HepG2 (cell line): Measurements from ENCODE around the gene TMEM238. TPM values are rescaled to one million over a fixed set of nuclear protein-coding genes. Genes with fewer than 3 reads are reported as not detected.

ENCODE experiments used
- ATAD3A ChIP-seq: sonication (generic); formaldehyde crosslinking; IDR thresholded peaks from 2 replicates; pipeline ENCODE4 v1.4.0; 2020; ENCODE audit warnings: missing genetic modification reagents
- BORCS8-MEF2B ChIP-seq: sonication (generic); formaldehyde crosslinking; IDR thresholded peaks from 2 replicates; pipeline ENCODE4 v1.8.0; 2022; ENCODE audit warnings: mild to moderate bottlenecking, missing genetic modification reagents
- HCFC1 ChIP-seq: fragments of 150-350 bp; IDR thresholded peaks from 2 replicates; pipeline ENCODE4 v1.6.1; 2014; ENCODE audit warnings: low read depth, low read length
- HIVEP1 ChIP-seq: sonication (generic); formaldehyde crosslinking; IDR thresholded peaks from 2 replicates; pipeline ENCODE4 v1.4.0; 2020; ENCODE audit warnings: mild to moderate bottlenecking, missing genetic modification reagents
- MATR3 ChIP-seq: sonication (generic); formaldehyde crosslinking; IDR thresholded peaks from 2 replicates; pipeline ENCODE4 v1.4.0; 2020; ENCODE audit warnings: missing genetic modification reagents
- MIER2 ChIP-seq: IDR thresholded peaks from 2 replicates; pipeline ENCODE4 v1.6.1; 2016; ENCODE audit warnings: missing biosample characterization, missing genetic modification reagents
- MXD4 ChIP-seq: IDR thresholded peaks from 2 replicates; pipeline ENCODE4 v1.6.1; 2016; ENCODE audit warnings: mild to moderate bottlenecking, missing biosample characterization, missing genetic modification reagents
- POLR2A ChIP-seq, 2 experiments: IDR thresholded peaks; 2 replicates each; pipeline ENCODE4 v1.6.1; 2011; ENCODE audit warnings: low read depth in 2 of 2, low read length in 2 of 2, mild to moderate bottlenecking in 1 of 2, moderate library complexity in 1 of 2; ENCODE audit not compliant: insufficient read depth in 1 of 2
- SP140L ChIP-seq: sonication (generic); formaldehyde crosslinking; IDR thresholded peaks from 2 replicates; pipeline ENCODE4 v1.4.0; 2020; ENCODE audit warnings: missing genetic modification reagents, borderline replicate concordance
- TBX3 ChIP-seq: fragments of 450-650 bp; IDR thresholded peaks from 2 replicates; pipeline ENCODE4 v1.6.1; 2017; ENCODE audit warnings: antibody characterized with exemption, mild to moderate bottlenecking, inconsistent platforms, borderline replicate concordance
- ZNF205 ChIP-seq: IDR thresholded peaks from 2 replicates; pipeline ENCODE4 v1.6.1; 2018; ENCODE audit warnings: missing biosample characterization, missing genetic modification reagents
- ZNF207 ChIP-seq: fragments of 450-650 bp; IDR thresholded peaks from 2 replicates; pipeline ENCODE4 v1.6.1; 2016; ENCODE audit warnings: antibody characterized with exemption, borderline replicate concordance
- ZNF253 ChIP-seq: sonication (generic); formaldehyde crosslinking; IDR thresholded peaks from 2 replicates; pipeline ENCODE4 v1.8.0; 2022; ENCODE audit warnings: mild to moderate bottlenecking, missing genetic modification reagents, borderline replicate concordance
- ZNF274 ChIP-seq: sonication (generic); formaldehyde crosslinking; IDR thresholded peaks from 2 replicates; pipeline ENCODE4 v1.5.1; 2020; ENCODE audit warnings: mild to moderate bottlenecking, missing genetic modification reagents
- ZNF335 ChIP-seq: sonication (generic); formaldehyde crosslinking; IDR thresholded peaks from 2 replicates; pipeline ENCODE4 v1.4.0; 2020; ENCODE audit warnings: missing genetic modification reagents
- ZNF660 ChIP-seq: sonication (generic); formaldehyde crosslinking; IDR thresholded peaks from 2 replicates; pipeline ENCODE4 v1.5.1; 2020; ENCODE audit warnings: mild to moderate bottlenecking, low read depth, missing genetic modification reagents, borderline replicate concordance
- ZSCAN21 ChIP-seq: sonication (generic); formaldehyde crosslinking; IDR thresholded peaks from 2 replicates; pipeline ENCODE4 v1.8.0; 2022; ENCODE audit warnings: mild to moderate bottlenecking, missing genetic modification reagents, moderate library complexity, borderline replicate concordance
- polyA plus RNA-seq, 8 experiments: library from polyadenylated mRNA; depleted of rRNA in 3 of 8; stranded (reverse) in 7 of 8; unstranded in 1 of 8; fragments of >200 nt; fragmentation: Illumina TruSeq in 4 of 8; extraction: Trizol in 4 of 8; gene quantifications; 2 replicates each; pipeline versions ENCODE4 v1.2.1 to v1.2.3, GENCODE V29; 2011 to 2016; ENCODE audit warnings: low read depth in 4 of 8, missing spikeins in 1 of 8, mixed read lengths in 1 of 8; ENCODE audit not compliant: insufficient read depth in 1 of 8
- total RNA-seq, 5 experiments: library from RNA; depleted of rRNA; stranded (reverse); fragments of >200 nt; fragmentation: Illumina TruSeq; extraction: Trizol; gene quantifications; 2 replicates each; pipeline ENCODE4 v1.2.3, GENCODE V29; 2016; ENCODE audit warnings: low read depth in 1 of 5
- TF ChIP-seq, protein P1 (sequence below): sonication (generic); formaldehyde crosslinking; IDR thresholded peaks from 2 replicates; pipeline ENCODE4 v1.5.0; 2020; ENCODE audit warnings: missing genetic modification reagents
- TF ChIP-seq, protein P2 (sequence below): sonication (generic); formaldehyde crosslinking; IDR thresholded peaks from 2 replicates; pipeline ENCODE4 v1.5.0; 2020; ENCODE audit warnings: mild to moderate bottlenecking, missing genetic modification reagents
- TF ChIP-seq, protein P3 (sequence below): IDR thresholded peaks from 2 replicates; pipeline ENCODE4 v1.4.0; 2020; ENCODE audit warnings: mild to moderate bottlenecking, missing genetic modification reagents
- TF ChIP-seq, protein P4 (sequence below): IDR thresholded peaks from 2 replicates; pipeline ENCODE4 v1.6.1; 2012; ENCODE audit warnings: inconsistent platforms
- TF ChIP-seq, protein P5 (sequence below): sonication (generic); formaldehyde crosslinking; IDR thresholded peaks from 2 replicates; pipeline ENCODE4 v1.5.0; 2020; ENCODE audit warnings: mild to moderate bottlenecking, low read depth, missing genetic modification reagents, borderline replicate concordance

TMEM238 gene
- total and polyA plus RNA-seq, 2 of the 13 experiments (the other 11 are each of a cell fraction or from before 2014, with no cell fraction given): not detected

DNA sequence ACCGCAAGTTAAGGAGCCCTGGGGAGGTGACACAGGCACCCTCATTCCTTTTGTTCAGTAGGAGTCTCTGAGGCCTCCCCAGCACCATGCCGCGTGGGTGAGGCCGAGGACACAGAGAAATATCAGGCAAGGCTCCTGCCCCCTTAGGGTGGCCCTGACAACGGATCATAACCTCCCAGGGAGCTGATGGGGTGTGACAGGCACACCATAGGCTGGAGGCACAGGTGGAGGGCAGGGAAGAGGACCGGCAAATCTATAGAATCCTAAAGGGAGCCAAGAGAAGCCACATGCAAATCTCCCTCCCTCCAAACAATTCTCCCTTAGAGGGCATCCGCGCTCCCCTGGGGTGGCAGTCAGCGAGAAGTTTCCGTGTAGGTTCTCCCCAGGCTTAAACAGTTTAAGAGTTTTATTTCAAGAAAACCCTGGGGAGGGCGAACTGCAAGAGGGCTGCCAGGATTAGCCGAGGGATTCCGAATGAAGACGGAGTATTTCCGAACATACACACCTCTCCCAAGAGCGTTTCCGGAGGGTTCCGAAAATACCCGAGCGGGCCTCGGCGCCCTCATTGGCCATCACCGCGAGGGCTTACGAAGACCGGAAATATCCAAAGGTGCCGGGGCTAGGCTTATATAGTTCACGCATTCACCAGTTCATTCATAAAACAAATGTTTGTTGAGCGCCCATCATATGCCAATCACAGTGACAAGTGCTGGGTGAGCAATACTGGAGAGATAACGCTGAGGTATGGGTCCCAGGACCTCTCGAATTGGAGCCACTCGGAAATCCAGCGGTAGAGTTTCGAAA is 1.0 kb upstream of the TMEM238 start (continued):
- TF ChIP-seq ZSCAN21 (CRISPR knock-in tag) (no peak), HCFC1 (no peak), ZNF274 (CRISPR knock-in tag) (no peak), ZNF205 (CRISPR knock-in tag) (no peak), ZNF253 (no peak), BORCS8-MEF2B (CRISPR knock-in tag) (0 out of 2 replicates have a peak, but pooled peaks have one; percentile 40), POLR2A (IDR thresholded peaks at IDR 0.05; ENCODE audit: insufficient read depth in 1 of 2, low read depth in 2 of 2, low read length in 2 of 2) (no peak), ZNF660 (CRISPR knock-in tag) (no peak), MATR3 (CRISPR knock-in tag) (no peak), MIER2 (no peak), TBX3 (no peak), ZNF335 (CRISPR knock-in tag) (no peak), SP140L (CRISPR knock-in tag) (no peak), MXD4 (CRISPR knock-in tag) (no peak; the same call in 1 of the 2 replicates), ZNF207 (no peak), ATAD3A (no peak), HIVEP1 (CRISPR knock-in tag) (0 out of 2 replicates have a peak, but pooled peaks have one; percentile 34)
- TF ChIP-seq, protein P1, sequence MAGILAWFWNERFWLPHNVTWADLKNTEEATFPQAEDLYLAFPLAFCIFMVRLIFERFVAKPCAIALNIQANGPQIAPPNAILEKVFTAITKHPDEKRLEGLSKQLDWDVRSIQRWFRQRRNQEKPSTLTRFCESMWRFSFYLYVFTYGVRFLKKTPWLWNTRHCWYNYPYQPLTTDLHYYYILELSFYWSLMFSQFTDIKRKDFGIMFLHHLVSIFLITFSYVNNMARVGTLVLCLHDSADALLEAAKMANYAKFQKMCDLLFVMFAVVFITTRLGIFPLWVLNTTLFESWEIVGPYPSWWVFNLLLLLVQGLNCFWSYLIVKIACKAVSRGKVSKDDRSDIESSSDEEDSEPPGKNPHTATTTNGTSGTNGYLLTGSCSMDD (CRISPR knock-in tag): no peak
- TF ChIP-seq, protein P2, sequence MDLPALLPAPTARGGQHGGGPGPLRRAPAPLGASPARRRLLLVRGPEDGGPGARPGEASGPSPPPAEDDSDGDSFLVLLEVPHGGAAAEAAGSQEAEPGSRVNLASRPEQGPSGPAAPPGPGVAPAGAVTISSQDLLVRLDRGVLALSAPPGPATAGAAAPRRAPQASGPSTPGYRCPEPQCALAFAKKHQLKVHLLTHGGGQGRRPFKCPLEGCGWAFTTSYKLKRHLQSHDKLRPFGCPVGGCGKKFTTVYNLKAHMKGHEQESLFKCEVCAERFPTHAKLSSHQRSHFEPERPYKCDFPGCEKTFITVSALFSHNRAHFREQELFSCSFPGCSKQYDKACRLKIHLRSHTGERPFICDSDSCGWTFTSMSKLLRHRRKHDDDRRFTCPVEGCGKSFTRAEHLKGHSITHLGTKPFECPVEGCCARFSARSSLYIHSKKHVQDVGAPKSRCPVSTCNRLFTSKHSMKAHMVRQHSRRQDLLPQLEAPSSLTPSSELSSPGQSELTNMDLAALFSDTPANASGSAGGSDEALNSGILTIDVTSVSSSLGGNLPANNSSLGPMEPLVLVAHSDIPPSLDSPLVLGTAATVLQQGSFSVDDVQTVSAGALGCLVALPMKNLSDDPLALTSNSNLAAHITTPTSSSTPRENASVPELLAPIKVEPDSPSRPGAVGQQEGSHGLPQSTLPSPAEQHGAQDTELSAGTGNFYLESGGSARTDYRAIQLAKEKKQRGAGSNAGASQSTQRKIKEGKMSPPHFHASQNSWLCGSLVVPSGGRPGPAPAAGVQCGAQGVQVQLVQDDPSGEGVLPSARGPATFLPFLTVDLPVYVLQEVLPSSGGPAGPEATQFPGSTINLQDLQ (CRISPR knock-in tag): peak; percentile 79; the same call in 1 of the 2 replicates
- TF ChIP-seq, protein P3, sequence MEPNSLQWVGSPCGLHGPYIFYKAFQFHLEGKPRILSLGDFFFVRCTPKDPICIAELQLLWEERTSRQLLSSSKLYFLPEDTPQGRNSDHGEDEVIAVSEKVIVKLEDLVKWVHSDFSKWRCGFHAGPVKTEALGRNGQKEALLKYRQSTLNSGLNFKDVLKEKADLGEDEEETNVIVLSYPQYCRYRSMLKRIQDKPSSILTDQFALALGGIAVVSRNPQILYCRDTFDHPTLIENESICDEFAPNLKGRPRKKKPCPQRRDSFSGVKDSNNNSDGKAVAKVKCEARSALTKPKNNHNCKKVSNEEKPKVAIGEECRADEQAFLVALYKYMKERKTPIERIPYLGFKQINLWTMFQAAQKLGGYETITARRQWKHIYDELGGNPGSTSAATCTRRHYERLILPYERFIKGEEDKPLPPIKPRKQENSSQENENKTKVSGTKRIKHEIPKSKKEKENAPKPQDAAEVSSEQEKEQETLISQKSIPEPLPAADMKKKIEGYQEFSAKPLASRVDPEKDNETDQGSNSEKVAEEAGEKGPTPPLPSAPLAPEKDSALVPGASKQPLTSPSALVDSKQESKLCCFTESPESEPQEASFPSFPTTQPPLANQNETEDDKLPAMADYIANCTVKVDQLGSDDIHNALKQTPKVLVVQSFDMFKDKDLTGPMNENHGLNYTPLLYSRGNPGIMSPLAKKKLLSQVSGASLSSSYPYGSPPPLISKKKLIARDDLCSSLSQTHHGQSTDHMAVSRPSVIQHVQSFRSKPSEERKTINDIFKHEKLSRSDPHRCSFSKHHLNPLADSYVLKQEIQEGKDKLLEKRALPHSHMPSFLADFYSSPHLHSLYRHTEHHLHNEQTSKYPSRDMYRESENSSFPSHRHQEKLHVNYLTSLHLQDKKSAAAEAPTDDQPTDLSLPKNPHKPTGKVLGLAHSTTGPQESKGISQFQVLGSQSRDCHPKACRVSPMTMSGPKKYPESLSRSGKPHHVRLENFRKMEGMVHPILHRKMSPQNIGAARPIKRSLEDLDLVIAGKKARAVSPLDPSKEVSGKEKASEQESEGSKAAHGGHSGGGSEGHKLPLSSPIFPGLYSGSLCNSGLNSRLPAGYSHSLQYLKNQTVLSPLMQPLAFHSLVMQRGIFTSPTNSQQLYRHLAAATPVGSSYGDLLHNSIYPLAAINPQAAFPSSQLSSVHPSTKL (CRISPR knock-in tag): no peak
- TF ChIP-seq, protein P4, sequence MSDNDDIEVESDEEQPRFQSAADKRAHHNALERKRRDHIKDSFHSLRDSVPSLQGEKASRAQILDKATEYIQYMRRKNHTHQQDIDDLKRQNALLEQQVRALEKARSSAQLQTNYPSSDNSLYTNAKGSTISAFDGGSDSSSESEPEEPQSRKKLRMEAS: peak; percentile 57
- TF ChIP-seq, protein P5, sequence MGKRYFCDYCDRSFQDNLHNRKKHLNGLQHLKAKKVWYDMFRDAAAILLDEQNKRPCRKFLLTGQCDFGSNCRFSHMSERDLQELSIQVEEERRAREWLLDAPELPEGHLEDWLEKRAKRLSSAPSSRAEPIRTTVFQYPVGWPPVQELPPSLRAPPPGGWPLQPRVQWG: no peak
